Epidermal melanocyte (primary cell): ENCODE measurements around the gene CNNM3.

Experiments
- DNase-seq: peaks from one replicate; pipeline ENCODE4 v3.0.0; 2011; ENCODE audit warnings: low spot score; ENCODE audit not compliant: insufficient read length

Gene CNNM3

DNA sequence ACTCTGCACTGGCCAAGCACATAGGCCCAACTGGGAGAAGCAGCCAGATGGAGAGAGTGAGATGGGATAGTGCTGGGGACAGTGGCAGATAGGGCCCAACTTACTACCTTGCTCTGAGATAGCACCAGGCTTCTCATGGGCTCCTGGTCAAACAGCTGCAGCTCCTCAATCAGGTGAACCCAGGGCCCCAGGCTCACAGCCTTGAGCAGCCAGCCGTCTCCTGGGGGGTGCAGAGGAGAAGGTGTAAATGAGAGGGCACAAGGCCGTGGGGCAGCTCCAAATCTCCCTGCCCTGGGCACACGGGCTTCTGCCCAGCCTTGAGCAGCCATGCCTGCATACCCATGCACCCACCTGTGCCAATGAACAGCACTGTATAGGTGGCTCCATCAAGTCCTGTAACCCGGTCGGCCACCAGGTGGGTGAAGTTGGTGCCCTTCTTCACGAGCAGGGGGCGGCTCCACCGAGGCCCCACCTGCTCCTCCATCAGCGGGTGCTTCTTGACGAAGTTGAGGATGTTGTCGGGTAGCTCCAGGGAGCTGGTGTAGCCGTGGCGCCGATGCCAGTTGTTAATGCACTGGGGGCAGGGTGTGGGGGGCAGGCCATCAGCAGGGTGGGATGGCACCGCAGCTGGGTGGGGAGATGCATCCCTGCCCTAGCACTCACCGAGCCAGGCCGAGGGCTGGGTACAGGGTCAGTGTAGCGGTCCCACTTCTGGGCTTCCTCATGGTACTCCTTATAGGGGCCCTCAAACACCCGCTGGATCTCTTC is 47.7 kb downstream of the CNNM3 start:
- DNase-seq, result no peak

DNA sequence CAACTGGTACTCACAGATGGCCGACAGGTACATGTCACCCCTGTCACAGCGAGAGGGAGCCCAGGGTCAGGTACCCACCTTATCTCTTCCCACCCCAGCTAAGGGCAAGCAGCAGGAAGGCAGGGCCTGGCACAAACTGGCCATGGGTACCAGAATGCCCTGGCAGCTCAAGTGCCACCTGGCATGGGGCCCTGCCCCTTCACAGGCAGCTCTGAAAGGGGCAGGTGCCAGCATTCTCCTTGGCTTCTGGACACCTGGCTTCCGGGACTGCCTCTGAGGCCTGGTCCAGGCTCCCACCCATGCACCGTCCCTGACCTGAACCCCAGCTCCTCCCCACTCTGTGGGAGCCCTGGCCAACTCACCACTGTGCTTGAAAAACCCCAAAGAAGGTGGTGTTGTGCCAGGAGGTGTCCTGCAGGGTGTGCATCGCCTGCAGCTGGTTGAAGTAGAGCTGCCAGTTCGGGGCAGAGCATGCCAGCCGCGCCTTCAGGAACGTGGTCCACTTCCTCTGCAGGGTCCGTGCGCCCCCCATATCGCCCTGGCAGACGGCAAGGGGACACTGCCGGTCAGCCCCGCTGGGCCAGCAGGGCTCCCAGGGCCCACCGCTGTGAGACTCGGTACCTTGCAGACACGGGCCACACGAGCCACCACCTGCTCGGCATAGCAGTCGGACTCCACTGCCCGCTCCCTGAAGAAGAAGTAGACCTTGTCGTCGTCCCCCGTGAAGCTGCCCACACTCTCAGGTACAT is 48.4 kb downstream of the CNNM3 start:
- no peak for DNase-seq

DNA sequence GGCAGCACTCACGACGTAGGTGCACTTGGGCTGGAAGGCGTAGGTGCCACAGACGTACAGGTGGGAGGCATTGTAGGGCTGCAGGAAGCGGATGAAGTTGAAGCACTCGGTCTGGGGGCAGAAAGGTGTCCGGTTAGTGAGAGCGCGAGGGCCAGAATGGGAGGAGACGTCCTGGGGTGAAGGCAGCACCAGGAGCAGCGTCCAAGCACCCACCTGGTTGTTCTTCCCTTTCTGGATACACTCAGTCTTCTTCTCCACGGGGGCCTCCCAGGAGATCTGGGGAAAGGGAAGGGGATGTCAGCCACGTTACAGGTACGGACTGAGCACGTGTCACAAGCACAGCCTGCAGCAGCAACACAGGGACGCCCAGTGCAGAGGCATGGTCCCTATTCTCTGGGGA is 49.6 kb downstream of the CNNM3 start:
- no peak for DNase-seq

DNA sequence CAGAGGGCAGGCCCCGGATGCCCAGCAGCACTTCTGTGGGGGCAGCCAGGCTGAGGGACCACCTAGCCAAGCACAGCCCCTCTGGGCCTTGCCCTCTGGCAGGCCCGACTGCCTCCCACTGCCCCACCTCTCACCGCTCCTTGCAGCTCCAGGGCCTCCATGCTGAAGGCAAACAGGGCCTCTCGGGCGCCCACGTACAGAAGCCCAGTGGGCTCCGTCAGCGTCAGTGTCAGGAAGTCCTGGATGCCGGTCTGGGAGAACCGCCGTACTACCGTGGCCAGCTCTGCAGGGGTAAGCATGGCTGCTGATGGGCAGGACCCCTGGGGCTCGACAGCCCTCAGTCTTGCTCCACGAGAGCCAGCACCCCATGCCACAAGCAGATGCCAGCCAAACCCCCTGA is 50.1 kb downstream of the CNNM3 start:
- no peak for DNase-seq

DNA sequence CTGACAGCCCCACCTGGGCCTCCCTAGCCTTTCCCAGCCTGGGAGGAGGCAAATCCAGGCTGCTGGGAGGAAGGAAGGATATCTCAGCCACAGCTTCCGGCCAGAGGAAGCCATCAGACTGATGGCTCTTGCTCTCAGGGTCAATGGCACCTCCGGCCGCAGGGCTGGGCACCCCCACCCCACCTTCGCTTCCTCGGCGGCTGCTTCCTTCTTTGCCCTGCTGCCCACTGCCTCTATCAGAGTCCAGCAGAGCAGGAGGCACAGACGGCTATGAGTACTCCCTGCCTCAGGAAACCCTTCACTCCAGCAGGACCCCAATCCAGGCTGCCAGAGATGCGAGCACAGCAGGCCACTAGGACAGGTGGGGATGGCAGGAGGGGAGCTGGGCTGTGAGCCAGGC is 50.5 kb downstream of the CNNM3 start:
- no peak for DNase-seq

DNA sequence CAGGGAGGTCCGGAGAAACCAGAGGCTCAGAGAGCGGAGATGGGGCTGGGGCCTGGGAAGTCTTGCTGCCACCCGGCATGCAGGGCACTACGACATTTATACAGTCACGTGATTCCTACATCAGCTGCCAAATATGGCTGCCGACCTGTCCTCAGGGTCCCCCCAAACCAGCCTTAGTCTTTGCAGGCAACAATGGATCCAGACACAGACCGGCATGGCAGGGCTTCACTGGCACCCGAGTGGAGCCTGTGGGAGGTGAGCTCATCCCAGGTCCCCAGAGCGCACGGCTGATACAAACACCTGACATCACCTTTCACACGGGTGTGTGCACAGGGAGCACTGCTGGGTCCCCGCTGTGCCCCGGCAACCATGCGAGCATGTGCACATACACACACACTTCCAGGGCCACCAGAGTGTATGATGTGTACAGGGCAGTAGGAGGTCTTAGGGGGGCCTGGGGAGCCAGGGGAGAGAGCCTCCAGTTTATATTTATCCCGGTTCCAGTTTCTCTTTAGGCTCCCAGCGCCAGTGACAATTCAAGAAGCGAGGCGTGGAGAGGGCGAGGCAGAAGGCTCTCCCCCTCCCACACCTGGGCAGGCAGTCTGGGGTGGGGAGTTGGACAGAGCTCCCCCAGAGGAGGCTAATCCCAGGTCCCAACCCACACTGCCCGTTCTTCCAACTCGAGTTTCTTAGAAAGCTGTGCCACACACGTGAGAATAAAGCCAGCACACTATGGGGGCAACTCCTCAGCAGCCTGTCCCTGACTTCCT is 51.1 kb downstream of the CNNM3 start:
- DNase-seq, result no peak

DNA sequence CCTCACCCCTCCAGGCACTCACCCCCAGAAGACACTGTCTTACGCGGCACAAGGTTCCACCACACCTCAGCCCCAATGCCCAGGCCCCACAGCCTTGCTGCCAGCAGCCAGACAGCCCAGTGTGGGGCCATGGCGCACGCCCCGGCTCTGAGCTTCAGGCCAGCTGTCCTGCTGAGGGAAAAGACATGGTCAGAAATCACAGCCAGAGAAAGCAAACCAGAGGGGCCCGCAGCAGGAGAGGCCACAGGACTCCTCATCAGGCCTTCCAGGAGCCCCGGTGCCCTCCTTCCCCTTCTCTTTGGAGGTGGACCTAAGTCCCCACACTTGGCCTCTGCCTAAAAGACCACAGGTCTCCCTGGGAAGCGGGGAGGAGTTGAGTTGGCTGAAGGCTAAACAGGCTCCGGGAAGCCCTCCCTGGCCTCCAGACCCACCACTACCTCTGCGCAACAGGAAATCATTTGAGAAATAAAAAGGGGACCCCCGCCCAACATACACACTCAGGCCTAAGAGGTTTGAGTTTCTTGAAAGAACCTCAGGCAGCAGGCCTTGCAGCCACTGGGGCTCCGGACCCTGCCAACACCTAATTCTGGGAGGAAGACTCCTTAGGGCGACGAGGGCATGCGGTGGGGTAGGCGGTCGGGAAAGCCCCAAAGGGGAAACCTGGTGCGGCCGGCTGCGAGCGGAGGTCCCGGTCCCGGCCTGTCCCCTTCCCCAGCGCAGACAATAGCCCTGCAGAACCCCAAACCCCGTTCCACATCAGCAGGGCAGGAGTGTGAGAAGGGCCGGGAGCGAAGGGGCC is 51.9 kb downstream of the CNNM3 start:
- DNase-seq, result no peak

DNA sequence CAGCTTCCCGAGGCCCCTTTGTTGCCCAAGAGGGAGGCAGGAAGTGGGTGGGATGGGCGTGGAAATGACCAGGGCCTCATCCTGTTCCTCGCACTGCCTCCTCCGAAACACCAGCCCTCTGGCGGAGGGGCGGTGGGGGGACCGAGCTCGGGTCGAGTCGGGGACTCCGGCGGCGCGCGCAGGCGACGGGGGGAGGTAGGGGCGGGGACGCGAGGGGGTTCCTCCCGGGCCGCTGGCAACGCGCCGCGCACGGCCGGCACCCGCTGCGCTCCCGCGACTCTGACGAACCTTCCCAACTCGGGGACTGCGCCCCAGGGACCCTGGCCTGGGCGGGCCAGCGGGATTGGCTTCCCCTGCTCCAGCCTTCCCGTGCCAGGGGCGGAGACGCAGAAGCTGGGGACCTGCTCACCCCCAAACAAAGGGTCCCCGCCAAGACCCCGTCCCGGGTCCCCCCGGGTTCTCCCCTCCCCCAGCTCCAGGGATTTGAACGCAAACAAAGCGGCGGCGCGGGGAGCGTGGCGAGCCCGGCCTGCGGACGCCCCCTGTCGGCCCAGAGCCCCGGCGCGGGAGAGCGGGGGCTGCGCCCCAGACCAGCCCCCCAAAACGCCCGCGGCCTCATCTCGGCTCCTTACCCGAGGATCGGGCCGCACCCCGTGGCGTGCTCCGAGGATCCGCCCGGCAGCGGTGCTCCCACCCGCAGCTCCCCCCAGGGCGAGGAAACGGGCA is 52.6 kb downstream of the CNNM3 start:
- peak; percentile 98 for DNase-seq

DNA sequence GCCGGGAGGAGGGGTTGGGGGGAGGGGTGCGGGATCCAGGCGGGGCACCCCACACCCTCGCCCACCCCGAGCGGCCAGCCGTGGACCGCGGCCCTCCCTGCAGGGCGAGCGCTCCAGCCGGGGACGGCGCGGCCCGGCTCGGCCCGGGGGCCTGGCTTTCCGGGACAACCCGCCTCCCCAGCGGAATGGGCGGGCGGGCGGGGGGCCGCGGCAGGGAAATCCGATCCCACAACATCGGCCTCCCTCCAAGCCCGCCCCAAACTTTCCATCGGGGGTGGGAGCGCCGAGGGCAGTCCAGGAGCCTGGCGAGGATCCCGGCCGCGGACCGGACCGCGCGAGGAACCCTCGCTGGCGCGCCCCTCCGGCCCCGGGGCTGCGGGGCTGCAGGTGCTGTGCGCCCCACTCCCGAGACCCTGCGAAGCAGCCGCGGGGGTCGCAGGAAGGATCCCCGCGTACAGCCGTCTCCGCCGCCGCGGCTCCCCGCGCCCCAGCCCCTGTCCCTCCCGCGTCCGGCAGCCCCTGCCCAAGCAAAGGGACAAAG is 53.3 kb downstream of the CNNM3 start:
- peak; percentile 92 for DNase-seq

DNA sequence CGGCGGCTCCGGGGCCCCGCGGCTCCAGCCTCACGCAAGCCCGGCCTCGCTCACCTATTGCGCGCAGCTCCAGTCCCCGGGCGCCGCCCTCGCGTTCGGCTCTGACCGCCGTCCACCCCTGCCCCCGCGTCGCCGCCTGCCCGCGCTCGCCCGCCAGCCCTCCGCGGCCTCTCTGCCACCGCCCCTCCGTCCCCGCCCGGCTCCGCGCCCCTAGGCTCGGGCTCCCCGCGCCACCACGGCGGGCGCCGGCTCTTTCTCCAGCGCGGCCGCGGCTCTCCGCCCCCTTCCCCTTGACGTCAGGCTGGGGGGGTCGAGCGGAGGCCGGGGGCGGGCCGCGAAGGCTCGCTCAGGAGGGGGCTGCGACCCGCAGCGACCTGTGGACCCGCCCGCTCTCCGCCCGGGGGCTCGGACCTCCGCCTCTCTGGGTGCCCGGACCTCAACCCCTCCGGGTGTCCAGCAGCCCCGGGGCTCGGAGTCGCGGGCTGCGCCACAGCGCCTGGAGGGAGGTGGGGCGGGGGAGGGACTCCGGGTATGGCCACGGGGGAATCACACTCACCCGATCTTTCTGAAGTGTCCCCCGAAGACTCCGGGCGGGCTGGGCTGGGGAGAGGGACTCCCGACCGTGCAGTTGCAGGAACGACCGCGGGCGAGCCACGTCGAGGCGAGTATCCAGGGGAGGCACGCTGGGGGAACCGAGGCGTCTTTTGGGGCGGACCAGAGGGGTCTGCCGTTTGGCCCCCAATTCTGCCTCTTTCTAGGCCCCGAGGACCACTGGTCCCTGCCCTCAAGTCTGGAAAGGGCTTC is 54.0 kb downstream of the CNNM3 start, which contains the start of gene SEMA4C:
Gene SEMA4C, minus strand, starts transcription at position 259 of the 804 bp plus-strand sequence. CDS start 2,194 bp downstream, outside the sequence.
- DNase-seq, result peak; percentile 49

DNA sequence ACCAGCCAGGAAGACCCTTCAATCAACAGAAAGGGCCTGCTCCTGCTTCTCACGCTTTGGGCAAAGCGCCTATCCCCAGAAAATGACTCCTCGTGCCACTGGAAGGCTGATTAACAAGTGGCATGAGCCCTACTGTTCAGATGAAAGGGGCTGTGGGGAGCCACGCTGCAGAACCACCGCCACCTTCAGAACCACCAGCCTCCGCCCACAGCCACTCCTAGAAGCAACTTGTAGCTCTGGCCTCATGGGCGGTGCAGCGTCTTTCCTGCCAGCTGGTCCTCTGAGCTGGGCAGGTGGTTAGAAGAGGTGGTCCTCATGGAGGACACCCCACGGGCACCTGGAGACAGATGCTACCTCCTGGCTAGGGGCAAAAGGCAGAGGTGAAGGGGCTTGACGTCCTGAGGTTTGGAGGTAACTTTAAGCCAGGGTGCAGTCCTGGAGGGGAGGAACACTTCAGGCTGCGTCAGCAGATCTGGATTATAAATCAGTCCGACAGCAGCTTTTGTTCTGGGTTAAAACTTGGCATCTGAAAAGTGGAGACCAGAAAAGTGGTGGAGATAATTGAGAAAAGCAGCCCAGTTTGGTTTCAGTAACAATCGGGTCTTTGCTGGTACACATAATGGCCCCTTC is 54.7 kb downstream of the CNNM3 start:
- DNase-seq, result no peak

DNA sequence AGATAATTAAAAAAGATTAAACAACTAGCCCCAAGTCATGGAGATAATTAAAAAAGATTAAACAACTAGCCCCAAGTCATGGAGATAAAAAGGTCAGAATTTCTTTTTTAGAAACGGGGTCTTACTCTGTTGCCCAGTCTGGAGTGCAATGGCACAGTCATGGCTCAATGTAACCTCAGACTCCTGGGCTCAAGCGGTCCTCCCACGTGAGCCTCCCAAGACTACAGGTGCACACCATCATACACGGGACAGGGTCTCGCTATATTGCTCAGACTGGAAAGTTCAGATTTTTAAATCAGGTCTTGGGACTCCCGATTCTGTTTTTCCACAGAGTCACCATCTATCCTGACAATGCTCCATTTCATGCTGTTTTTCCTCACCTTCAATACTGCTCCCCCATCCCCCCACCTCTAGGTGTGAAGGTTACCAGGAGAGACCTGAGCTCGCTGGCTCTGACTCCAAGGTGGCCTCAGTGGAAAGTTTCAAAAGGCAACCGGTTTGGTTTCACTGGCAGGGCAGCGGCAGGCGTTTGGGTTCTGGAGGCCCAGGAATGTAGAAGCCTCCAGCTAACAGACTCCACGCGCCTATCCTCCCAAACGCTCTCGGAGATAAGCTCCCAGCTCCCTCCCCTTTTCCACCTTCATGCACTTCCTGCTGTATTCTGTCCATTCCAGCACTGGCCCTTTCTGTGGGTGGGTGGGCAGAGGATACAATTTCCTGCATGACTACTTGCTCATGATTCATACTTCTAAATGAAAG is 56.7 kb downstream of the CNNM3 start:
- DNase-seq, result no peak

DNA sequence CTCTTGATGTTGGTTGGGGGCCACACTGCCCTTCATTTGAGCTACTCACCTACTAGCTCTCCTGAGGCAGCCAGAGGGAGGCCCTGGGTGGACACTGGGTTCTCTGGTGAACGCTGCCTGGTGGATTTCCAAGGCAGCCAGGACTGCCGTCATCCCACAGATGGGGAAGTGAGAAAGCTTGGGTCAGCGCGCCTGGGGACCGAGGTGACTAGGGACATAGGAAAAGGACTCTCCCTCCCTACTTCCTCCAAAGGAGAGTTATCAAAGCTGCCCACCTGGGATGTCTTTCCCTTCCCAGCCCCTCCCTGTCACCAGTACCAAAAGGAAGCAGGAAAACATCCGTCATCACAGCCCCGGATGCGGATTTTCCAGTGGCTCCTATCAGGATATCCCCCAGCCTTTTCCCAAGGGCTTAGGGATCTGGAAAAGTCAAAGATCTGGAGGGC is 57.6 kb downstream of the CNNM3 start:
- no peak for DNase-seq

DNA sequence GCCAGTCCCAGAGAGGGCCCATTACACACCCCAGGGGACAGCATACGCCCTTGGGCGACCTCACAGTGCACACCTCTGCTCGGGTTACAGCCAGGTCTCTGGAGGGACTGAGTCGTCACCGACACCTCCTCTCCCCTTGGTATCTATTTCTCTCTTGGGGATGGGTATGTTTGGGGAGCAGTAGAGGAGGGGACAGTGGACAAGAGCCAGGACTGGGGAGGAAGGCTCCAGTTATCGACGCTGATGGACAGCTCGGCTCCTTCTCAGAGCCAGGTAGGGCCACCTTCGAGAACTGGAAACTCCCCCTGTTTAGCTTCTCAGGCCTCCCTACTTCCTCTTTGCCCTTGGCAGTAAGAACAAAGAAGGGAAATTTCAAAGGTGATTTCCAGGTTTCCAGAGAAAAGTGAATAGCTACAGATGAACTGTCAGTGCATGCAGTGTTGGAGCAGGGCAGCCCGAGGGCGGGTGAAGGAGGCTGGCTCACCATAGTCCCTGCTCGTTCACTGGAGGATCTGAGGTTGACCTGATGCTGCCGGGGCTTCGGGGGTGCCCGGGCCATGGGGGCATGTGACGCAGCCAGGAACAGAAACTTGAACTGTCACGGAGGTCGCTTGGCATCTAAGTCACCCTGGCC is 58.2 kb downstream of the CNNM3 start:
- no peak for DNase-seq

DNA sequence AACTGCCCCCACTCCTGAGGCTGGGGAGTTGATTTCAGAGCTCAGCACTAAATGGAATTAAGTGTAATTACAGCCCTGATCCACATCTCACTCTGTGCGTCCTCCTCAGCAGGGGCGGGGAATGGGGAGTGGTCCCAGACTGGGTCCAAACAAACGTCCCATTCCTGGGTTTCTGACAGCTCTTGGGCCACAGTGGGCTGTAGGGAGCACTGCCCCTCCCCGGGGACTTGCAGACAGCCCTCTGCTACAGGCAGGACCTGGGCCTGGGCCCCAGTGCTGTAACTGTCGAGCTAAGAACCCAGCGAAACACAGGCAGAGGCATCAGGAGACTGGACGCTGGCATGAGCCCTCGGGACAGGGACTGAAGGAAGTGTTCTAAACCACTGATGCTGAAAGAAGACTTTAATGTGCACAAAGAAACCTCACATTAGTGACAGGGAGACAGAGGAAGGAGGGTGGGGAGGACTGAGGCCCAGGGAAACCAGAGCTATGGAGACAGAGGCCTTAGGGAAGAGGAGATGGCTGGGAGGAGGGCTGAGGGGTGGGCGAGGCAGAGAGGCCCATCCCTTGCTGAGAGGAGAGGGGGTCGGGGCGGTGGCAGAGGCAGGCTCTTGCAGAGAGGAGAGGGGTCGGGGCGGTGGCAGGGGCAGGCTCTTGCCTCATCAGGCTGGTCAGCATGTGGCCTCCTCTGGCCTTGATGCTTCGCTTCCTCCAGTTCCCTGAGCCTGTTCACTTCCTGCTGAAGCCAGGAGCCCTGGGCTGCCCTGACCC is 59.6 kb downstream of the CNNM3 start:
- peak; percentile 94 for DNase-seq

DNA sequence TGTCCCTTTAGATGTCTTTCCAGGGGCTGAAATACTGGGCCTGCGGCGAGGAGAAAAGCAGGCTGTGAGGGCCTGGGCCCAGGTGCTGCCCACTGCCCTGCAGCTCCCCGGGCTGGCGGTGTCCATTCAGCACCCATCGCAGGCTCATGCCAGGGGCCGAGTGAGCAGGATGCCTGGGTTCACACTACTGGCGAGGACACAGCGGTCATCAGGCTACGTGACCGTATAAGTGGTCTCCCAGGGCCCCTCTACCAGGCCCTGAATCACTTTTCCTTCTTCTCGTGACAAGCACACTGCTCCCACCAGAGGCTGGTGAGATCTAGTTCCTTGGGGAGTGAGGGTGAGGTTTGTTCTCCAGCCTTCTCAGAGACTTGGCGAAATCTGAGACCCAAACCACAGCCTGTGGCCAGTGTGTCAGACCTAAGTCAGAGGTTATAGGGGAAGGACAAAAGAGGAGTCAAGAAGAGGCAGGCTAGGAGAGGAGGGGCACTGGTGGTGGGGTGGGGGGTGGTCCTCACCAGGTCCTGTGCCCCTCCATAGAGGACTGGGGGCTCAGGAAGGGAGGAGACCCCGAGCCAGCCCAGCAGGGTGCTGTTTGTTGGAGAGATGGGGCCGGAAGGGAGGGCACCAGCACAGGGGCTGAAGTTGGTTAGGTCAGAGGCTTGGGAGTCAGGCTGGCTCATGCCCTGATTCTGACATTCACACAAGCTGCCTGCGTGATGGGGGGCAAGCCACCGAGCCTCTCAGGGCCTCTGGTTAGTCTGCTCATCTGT is 60.4 kb downstream of the CNNM3 start:
- DNase-seq, result peak; percentile 55
